ENCODE data around the gene SLC9A9.

SLC9A9 gene

DNA sequence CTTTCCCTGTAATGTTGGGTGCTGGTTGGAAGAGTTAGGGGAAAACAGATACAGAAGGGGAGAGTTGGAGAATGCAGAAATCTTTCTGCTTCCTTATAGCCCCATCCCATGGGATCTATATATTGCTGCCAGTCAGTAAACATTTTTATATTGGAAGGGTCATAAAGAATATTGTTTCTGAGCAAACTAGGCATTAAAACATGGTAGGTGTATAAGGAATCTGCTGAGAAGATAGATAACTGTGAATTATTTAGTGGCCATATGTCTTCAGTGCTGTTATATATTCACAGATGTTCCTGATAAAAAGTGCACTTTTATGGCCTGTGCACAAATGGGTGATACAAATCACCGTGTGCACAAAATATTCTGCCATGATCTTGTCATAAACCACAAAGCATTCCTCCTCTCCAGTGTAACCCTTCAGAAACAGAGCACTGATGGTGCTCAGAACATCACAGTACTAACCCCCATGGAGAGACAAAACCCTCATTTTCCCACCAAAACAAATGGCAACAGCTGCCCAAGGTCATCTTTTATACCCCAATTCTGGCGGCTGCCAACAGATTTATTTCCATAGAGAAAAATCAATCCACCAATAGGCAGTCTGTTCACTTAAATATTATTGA, 269.3 kb downstream of the SLC9A9 start:
- Histone ChIP-seq H3K4me2 (ENCODE audit: low read length) (no peak overlapping the region), H3K79me2 (ENCODE audit: low read length) (no peaks in the 10 kb centered on the region), H3K9ac (ENCODE audit: low read length) (no peak overlapping the region), H3K9me3 (ENCODE audit: insufficient read depth, low read length) (no peaks in the 10 kb centered on the region), H2AFZ (ENCODE audit: low read depth, low read length) (no peak overlapping the region), H3K4me3 (ENCODE audit: low read length) (no peak overlapping the region), H3K27ac (ENCODE audit: low read length) (no peak overlapping the region), H3K27me3 (ENCODE audit: low read depth, low read length) (no peaks in the 10 kb centered on the region), H3K36me3 (replicated peaks; ENCODE audit: low read depth, low read length) (no peaks in the 10 kb centered on the region), H4K20me1 (ENCODE audit: insufficient read depth, low read length) (no peaks in the 10 kb centered on the region), H3K4me1 (ENCODE audit: low read length) (no peaks in the 10 kb centered on the region)
- TF ChIP-seq EZH2phosphoT487 (IDR thresholded peaks at IDR 0.05; ENCODE audit: low read depth) = no peak
- TF ChIP-seq, protein P1, sequence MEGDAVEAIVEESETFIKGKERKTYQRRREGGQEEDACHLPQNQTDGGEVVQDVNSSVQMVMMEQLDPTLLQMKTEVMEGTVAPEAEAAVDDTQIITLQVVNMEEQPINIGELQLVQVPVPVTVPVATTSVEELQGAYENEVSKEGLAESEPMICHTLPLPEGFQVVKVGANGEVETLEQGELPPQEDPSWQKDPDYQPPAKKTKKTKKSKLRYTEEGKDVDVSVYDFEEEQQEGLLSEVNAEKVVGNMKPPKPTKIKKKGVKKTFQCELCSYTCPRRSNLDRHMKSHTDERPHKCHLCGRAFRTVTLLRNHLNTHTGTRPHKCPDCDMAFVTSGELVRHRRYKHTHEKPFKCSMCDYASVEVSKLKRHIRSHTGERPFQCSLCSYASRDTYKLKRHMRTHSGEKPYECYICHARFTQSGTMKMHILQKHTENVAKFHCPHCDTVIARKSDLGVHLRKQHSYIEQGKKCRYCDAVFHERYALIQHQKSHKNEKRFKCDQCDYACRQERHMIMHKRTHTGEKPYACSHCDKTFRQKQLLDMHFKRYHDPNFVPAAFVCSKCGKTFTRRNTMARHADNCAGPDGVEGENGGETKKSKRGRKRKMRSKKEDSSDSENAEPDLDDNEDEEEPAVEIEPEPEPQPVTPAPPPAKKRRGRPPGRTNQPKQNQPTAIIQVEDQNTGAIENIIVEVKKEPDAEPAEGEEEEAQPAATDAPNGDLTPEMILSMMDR (IDR thresholded peaks at IDR 0.05; ENCODE audit: low read depth, low read length) = no peak

DNA sequence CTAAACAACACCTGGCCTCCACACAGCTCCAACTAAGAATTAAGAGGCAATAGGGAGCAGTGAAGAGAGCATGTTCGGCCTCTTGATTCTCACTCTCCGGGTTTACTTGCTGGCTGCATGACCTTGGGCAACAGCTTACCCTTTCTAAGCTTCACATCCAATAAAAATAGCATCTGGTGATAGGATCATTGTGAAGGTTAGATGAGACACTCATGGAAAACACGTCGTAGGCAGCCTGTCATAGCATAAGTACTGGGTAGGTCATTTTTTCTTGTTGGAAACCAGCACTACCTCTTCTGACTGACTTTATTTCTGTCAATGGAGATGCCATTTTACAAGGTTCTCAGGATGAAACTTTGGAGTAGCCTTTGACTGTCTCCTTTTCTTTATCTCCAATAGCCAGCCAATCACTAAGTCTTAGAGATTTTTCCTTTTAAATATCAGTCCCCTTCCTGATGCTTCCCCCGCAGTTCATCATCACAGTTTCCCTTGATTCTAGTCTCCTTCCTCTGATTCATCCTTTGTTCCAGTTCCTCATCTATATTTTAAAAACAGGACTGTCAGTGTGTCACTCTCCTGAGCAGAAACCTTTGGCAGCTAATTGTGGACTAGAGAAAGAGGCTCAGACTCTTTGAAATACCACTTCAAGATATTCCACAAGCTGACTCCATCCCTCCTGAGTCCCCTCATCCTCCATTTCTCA, 271.5 kb downstream of the SLC9A9 start:
- H3K27me3 ChIP-seq (ENCODE audit: low read depth, low read length) = no peaks in the 10 kb centered on the region
- no peak overlapping the region for H3K9ac ChIP-seq (ENCODE audit: low read length)
- no peaks in the 10 kb centered on the region for H4K20me1 ChIP-seq (ENCODE audit: insufficient read depth, low read length)
- no peaks in the 10 kb centered on the region for H3K4me1 ChIP-seq (ENCODE audit: low read length)
- no peak overlapping the region for H2AFZ ChIP-seq (ENCODE audit: low read depth, low read length)
- H3K79me2 ChIP-seq (ENCODE audit: low read length) = no peaks in the 10 kb centered on the region
- H3K4me3 ChIP-seq (ENCODE audit: low read length) = no peak overlapping the region
- H3K4me2 ChIP-seq (ENCODE audit: low read length) = no peak overlapping the region
- H3K27ac ChIP-seq (ENCODE audit: low read length) = no peak overlapping the region
- no peaks in the 10 kb centered on the region for H3K36me3 ChIP-seq (replicated peaks; ENCODE audit: low read depth, low read length)
- TF ChIP-seq, protein P1 (IDR thresholded peaks at IDR 0.05; ENCODE audit: low read depth, low read length) = no peak
- TF ChIP-seq EZH2phosphoT487 (IDR thresholded peaks at IDR 0.05; ENCODE audit: low read depth) = no peak
- H3K9me3 ChIP-seq (ENCODE audit: insufficient read depth, low read length) = no peaks in the 10 kb centered on the region

DNA sequence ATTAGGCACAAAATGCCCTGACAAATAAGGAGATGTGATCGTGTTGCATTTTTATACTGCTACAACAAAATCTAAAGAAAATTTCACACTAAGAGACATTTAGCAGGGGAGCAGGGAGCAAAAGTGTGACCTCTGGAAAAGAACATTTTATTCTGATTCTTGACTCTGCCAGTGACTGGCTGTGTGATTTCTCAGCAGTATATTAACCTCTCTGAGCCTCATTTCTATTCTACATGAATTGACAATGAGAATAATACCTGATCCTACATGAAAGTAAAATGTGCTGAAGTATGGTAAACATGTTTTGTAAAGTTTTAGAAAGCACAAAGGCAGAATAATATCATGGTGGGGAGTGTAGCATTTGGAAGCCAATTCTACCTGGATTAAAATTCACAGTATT, 273.3 kb downstream of the SLC9A9 start:
- Histone ChIP-seq H3K27me3 (ENCODE audit: low read depth, low read length) (no peaks in the 10 kb centered on the region), H2AFZ (ENCODE audit: low read depth, low read length) (no peak overlapping the region), H3K4me1 (ENCODE audit: low read length) (no peaks in the 10 kb centered on the region), H3K36me3 (replicated peaks; ENCODE audit: low read depth, low read length) (no peaks in the 10 kb centered on the region), H3K79me2 (ENCODE audit: low read length) (no peaks in the 10 kb centered on the region), H4K20me1 (ENCODE audit: insufficient read depth, low read length) (no peaks in the 10 kb centered on the region), H3K9ac (ENCODE audit: low read length) (no peak overlapping the region), H3K9me3 (ENCODE audit: insufficient read depth, low read length) (no peaks in the 10 kb centered on the region), H3K27ac (ENCODE audit: low read length) (no peak overlapping the region), H3K4me3 (ENCODE audit: low read length) (no peak overlapping the region), H3K4me2 (ENCODE audit: low read length) (no peak overlapping the region)
- TF ChIP-seq EZH2phosphoT487 (IDR thresholded peaks at IDR 0.05; ENCODE audit: low read depth) = no peak
- TF ChIP-seq, protein P1 (IDR thresholded peaks at IDR 0.05; ENCODE audit: low read depth, low read length) = no peak

DNA sequence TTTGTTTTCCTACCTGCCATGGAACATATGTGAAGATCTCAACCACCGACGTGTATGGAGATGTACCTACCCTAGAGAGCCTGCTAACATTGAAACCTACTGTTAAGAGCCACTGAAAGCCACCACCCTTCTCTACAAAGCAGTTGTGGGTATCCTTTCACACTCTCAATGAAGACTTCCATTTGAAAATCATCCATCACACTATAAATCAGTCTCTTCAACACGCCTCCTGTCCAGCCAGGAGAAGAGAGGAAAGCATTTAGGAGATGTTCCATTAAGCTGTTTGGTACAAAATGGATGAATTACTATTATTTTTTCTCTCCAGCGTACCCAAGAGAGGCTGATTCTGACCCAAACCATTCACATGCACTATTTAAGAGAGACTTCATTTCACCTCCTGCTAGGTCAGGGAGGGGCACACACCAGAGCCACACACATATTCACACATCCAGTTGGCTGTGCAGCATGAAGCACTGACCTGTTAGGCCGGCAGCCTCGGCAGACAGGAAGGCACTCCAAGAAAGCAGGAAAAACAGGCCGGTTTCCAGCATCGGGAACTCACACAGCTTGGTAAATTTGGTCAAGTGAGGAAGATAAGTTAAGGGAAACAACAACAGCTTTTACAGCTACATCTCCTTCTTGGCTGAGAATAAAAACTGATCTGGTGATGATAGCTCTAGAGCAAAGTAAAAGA, 274.5 kb downstream of the SLC9A9 start:
- Histone ChIP-seq H2AFZ (ENCODE audit: low read depth, low read length) (no peak overlapping the region), H3K4me1 (ENCODE audit: low read length) (no peaks in the 10 kb centered on the region), H3K27me3 (ENCODE audit: low read depth, low read length) (no peaks in the 10 kb centered on the region), H3K27ac (ENCODE audit: low read length) (no peak overlapping the region), H3K9me3 (ENCODE audit: insufficient read depth, low read length) (no peaks in the 10 kb centered on the region), H3K9ac (ENCODE audit: low read length) (no peak overlapping the region), H4K20me1 (ENCODE audit: insufficient read depth, low read length) (no peaks in the 10 kb centered on the region), H3K79me2 (ENCODE audit: low read length) (no peaks in the 10 kb centered on the region), H3K4me3 (ENCODE audit: low read length) (no peak overlapping the region), H3K36me3 (replicated peaks; ENCODE audit: low read depth, low read length) (no peaks in the 10 kb centered on the region), H3K4me2 (ENCODE audit: low read length) (no peak overlapping the region)
- TF ChIP-seq, protein P1 (IDR thresholded peaks at IDR 0.05; ENCODE audit: low read depth, low read length) = no peak
- TF ChIP-seq EZH2phosphoT487 (IDR thresholded peaks at IDR 0.05; ENCODE audit: low read depth) = no peak
